KOPT-K1 (cell line): ENCODE measurements around the gene RIOX2.

ENCODE experiments used
- H3K27ac ChIP-seq: fragments of 200-600 bp; sonication (generic); 2 replicates; pipeline ENCODE4 v1.5.1; 2016; ENCODE audit warnings: antibody characterized with exemption, mild to moderate bottlenecking, low read depth, low read length; ENCODE audit not compliant: poor library complexity, severe bottlenecking
- H3K36me3 ChIP-seq: fragments of 200-600 bp; sonication (generic); 2 replicates; pipeline ENCODE4 v1.5.1; 2017; ENCODE audit warnings: antibody characterized with exemption, mild to moderate bottlenecking, low read length, moderate library complexity; ENCODE audit not compliant: insufficient read depth
- H3K9me3 ChIP-seq: fragments of 200-600 bp; sonication (generic); 2 replicates; pipeline ENCODE4 v1.5.1; 2017; ENCODE audit warnings: antibody characterized with exemption, low read length, mild to moderate bottlenecking; ENCODE audit not compliant: insufficient read depth, poor library complexity, severe bottlenecking

Gene RIOX2

DNA sequence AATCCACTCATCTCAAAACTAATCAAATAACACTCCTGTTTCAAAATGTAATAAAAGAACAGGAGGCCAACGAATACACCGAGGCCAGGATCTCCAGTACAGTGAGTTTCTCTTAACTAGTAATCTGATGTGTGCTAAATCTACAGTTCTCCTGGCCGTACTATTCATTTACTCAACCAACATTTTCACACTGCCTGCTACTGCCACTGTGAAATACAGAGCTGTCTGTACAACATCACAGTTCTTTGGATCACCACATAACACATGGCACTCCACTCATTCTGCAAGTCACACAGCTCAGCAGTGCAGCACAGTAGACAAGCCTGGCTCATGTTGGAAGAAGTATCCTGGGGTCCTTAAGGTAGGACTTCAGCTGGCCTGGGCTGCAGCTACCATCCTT is 21.9 kb downstream of the RIOX2 start:
- H3K9me3 ChIP-seq = no peaks in the 10 kb centered on the region
- H3K27ac ChIP-seq = no peak overlapping the region
- no peaks in the 10 kb centered on the region for H3K36me3 ChIP-seq

DNA sequence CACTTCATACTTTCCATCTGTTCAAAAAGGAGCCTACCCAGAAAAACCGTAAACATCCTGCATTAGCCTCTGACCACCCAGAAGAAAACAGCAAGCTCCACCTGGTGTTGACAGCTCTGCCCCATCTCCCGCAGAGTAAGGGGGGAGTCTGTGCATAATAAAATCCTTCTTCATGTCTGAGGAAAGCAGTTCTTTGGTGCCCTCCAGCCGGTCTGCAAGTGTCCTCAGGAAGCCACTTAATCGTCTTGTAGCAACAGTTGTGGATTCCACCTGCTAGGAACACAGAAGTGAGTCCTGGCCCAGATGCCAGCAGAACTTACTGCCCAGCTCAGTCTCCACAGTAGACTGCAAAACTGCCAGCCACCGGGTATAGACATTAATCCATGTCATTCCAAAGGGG is 22.5 kb downstream of the RIOX2 start:
- Histone ChIP-seq H3K36me3 (no peaks in the 10 kb centered on the region), H3K9me3 (no peaks in the 10 kb centered on the region), H3K27ac (no peak overlapping the region)

GRCh38 chr3:97949110-97949485 is 23.1 kb downstream of the RIOX2 start:
- no peaks in the 10 kb centered on the region for H3K36me3 ChIP-seq
- H3K27ac ChIP-seq = no peak overlapping the region

DNA sequence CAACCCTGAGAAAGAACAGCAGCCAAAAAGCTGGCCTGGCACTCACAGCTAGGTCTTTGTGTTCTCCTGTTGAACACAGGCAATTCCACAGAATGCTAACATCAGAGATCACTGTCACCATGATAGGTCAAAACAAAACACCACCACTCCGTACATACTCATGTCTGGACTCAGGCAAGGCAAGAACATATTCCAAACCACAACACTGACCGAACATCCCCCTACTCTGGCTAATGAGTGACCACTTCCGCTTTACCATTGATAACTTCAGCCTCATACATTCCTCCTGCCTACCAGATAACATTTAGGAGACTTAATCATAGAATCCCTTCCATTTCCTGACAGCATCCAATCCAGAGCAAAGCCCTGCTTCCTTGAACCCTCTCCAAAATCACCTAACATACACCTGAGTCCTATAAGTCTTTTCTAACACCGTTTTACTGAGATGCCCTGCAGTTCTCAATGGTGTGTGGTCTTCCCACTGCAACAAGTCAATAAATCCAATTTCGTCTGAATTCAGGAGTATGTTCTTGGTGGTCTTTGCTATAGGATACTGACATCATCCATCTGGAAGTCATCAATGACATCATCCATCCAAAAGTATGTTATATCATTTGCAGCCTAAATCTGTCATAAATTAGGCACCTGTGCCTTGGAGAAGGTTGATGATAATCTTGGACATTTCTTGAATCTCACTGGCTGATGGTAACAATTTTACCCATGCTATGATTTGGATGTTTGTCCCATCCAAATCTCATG is 23.7 kb downstream of the RIOX2 start:
- Histone ChIP-seq H3K9me3 (no peaks in the 10 kb centered on the region), H3K36me3 (no peaks in the 10 kb centered on the region), H3K27ac (no peak overlapping the region)

More at GRCh38 chr3:97949110-97949485, 23.1 kb downstream of the RIOX2 start:
- H3K9me3 ChIP-seq = no peaks in the 10 kb centered on the region

- no peaks in the 10 kb centered on the region for H3K9me3 ChIP-seq
- no peaks in the 10 kb centered on the region for H3K36me3 ChIP-seq
- no peak overlapping the region for H3K27ac ChIP-seq
These were observed 29.3 kb downstream of the RIOX2 start for GRCh38 chr3:97942801-97943546.

DNA sequence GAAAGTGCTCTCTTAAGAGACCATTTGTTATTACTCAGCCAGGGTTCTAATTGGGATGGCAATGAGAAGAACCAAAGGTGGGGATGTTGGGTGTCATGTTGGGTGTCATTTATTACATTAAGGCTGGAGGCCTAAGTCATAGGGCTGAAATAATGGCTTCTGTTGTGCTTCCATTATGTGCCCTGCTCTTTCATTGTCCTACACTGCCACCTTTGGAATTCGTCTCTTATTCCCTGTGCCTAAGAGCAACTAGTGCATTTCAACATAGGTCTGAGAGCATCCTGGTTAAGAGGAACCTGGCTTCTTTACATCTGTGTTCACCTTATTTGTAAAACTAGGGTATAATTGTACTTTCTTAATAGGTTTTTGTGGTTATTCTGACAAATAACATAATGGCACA is 32.2 kb downstream of the RIOX2 start:
- H3K36me3 ChIP-seq = no peaks in the 10 kb centered on the region

GRCh38 chr3:97939401-97939800 is 32.8 kb downstream of the RIOX2 start:
- no peak overlapping the region for H3K27ac ChIP-seq

More for the DNA sequence above, 32.2 kb downstream of the RIOX2 start:
- Histone ChIP-seq H3K9me3 (no peaks in the 10 kb centered on the region), H3K27ac (no peak overlapping the region)

GRCh38 chr3:97938444-97938843 is 33.8 kb downstream of the RIOX2 start:
- Histone ChIP-seq H3K36me3 (no peaks in the 10 kb centered on the region), H3K9me3 (no peaks in the 10 kb centered on the region), H3K27ac (no peak overlapping the region)

More at GRCh38 chr3:97939401-97939800, 32.8 kb downstream of the RIOX2 start:
- H3K36me3 ChIP-seq = no peaks in the 10 kb centered on the region
- no peaks in the 10 kb centered on the region for H3K9me3 ChIP-seq

- Histone ChIP-seq H3K27ac (no peak overlapping the region), H3K36me3 (no peaks in the 10 kb centered on the region), H3K9me3 (no peaks in the 10 kb centered on the region)
These were observed 35.0 kb downstream of the RIOX2 start for GRCh38 chr3:97937205-97937604.

DNA sequence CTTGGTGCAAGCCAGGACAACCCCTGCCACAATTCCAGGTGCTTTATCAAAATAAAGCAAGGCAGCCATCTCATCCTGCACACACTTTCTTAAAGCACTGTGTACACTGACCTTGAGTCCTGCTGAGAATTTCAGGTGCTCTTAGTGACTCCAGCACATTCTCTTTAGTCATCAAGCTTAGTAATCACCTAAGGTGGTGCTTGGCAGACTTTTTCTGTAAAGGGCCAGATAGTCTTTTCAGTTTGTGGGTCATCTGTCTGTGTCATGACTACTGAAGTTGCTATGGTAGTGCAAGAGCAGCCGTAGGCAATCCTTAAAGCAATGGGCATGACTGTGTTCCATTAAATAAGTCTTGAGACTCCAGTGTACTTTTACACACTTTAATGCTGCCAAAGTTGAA is 36.4 kb downstream of the RIOX2 start:
- Histone ChIP-seq H3K27ac (no peak overlapping the region), H3K36me3 (no peaks in the 10 kb centered on the region), H3K9me3 (no peaks in the 10 kb centered on the region)

GRCh38 chr3:97934980-97935695 is 37.1 kb downstream of the RIOX2 start:
- H3K9me3 ChIP-seq = no peaks in the 10 kb centered on the region
- no peaks in the 10 kb centered on the region for H3K36me3 ChIP-seq
- H3K27ac ChIP-seq = no peak overlapping the region

- Histone ChIP-seq H3K9me3 (no peaks in the 10 kb centered on the region), H3K36me3 (no peaks in the 10 kb centered on the region), H3K27ac (no peak overlapping the region)
These were observed 39.8 kb downstream of the RIOX2 start for GRCh38 chr3:97932387-97932801.

- Histone ChIP-seq H3K27ac (no peak overlapping the region), H3K9me3 (no peaks in the 10 kb centered on the region), H3K36me3 (no peaks in the 10 kb centered on the region)
These were observed 41.0 kb downstream of the RIOX2 start for GRCh38 chr3:97931218-97931617.

DNA sequence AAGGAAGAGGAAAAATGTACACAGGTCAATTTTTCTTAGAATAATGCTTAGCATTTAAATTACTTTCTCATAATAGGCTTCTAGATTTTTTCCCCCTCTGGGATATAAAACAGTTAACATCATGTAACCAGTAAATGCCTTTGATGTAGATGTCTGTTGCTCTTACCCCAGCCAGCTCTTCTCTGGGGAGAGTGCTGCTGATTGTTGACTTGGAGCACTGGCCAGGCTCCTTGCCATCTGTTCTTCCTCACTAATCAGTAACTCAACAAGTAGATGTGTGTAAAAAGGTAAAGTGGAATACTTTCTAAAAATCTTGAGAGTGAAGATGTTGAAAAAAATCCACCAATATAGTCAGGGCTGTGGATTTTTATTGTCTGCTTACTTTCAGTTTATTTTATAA is 42.2 kb downstream of the RIOX2 start:
- Histone ChIP-seq H3K36me3 (no peaks in the 10 kb centered on the region), H3K27ac (no peak overlapping the region), H3K9me3 (no peaks in the 10 kb centered on the region)

DNA sequence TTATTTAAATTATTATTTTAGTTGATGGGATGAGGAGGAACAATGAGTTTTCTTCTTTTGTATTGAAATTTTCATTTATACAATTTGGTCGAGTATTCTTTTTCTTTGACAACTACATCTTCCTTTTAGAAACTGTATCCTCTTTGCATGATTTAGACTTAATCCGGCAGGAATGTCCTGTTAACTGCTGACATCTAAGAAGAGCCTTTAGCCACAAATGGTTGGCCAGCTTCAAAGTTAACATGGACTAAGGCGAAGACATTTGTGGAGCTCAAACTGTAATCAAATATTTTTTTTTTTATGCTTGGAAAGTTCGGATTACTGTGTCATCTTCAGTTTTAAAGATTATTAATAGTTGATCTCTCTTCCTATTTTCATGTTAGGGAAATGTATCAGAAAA is 43.2 kb downstream of the RIOX2 start:
- no peaks in the 10 kb centered on the region for H3K9me3 ChIP-seq
- H3K27ac ChIP-seq = no peak overlapping the region
- no peaks in the 10 kb centered on the region for H3K36me3 ChIP-seq
